Erythroblast (primary cell): ENCODE results near the gene DEFB118.

ENCODE experiments used
- GATA1 ChIP-seq: IDR thresholded peaks from 2 replicates; pipeline ENCODE4 v1.6.1; 2011; ENCODE audit warnings: low read depth, mild to moderate bottlenecking, control low read depth, low read length, moderate library complexity
- POLR2A ChIP-seq: IDR thresholded peaks from 2 replicates; pipeline ENCODE4 v1.6.1; 2011; ENCODE audit warnings: mild to moderate bottlenecking, low read length

GRCh38 chr20:31390490-31390889 lies 22.1 kb downstream of the DEFB118 start, which contains the start of gene DEFB119:
- TF ChIP-seq POLR2A (no peak), GATA1 (no peak)
